Karpas-422 (cell line): ENCODE data around the gene KIR2DL3. TPM values are rescaled to one million over a fixed set of nuclear protein-coding genes. Genes with fewer than 3 reads are reported as not detected.
"Not testable (repeated sequence)": the region's sequence is repeated elsewhere in the genome, so short reads cannot be mapped to it uniquely, and the experiment has no call there.

Experiments used
- DNase-seq: peaks from one replicate; pipeline ENCODE4 v3.0.0-alpha.2; 2015
- H2AFZ ChIP-seq: fragments of 200-600 bp; sonication (generic); 2 replicates; pipeline ENCODE4 v1.6.1; 2014; ENCODE audit warnings: antibody characterized with exemption, low read length, mixed read lengths
- H3K27ac ChIP-seq: fragments of 200-600 bp; sonication (generic); 2 replicates; pipeline ENCODE4 v1.5.1; 2014; ENCODE audit warnings: mild to moderate bottlenecking, low read length, moderate library complexity
- H3K27me3 ChIP-seq: fragments of 200-600 bp; sonication (generic); 2 replicates; pipeline ENCODE4 v1.6.1; 2014; ENCODE audit warnings: low read length, mixed read lengths
- H3K36me3 ChIP-seq: fragments of 200-600 bp; sonication (generic); 2 replicates; pipeline ENCODE4 v1.6.1; 2014; ENCODE audit warnings: low read length, mixed read lengths; ENCODE audit not compliant: insufficient read depth
- H3K4me1 ChIP-seq: fragments of 200-600 bp; sonication (generic); 2 replicates; pipeline ENCODE4 v1.6.1; 2014; ENCODE audit warnings: mild to moderate bottlenecking, low read length, mixed read lengths
- H3K4me2 ChIP-seq: fragments of 200-600 bp; sonication (generic); 2 replicates; pipeline ENCODE4 v1.6.1; 2014; ENCODE audit warnings: low read length, low read depth, mild to moderate bottlenecking; ENCODE audit not compliant: poor library complexity, severe bottlenecking
- H3K4me3 ChIP-seq: fragments of 200-600 bp; sonication (generic); 2 replicates; pipeline ENCODE4 v1.5.1; 2014; ENCODE audit warnings: mild to moderate bottlenecking, antibody characterized with exemption, low read length, mixed read lengths
- H3K79me2 ChIP-seq: fragments of 200-600 bp; sonication (generic); 2 replicates; pipeline ENCODE4 v1.6.1; 2014; ENCODE audit warnings: mild to moderate bottlenecking, low read length, mixed read lengths
- H3K9ac ChIP-seq: fragments of 200-600 bp; sonication (generic); 2 replicates; pipeline ENCODE4 v1.6.0; 2014; ENCODE audit warnings: low read length
- H3K9me2 ChIP-seq: fragments of 200-600 bp; sonication (generic), shearing (Covaris generic); replicated peaks from 2 replicates; pipeline ENCODE4 v1.6.0; 2014; ENCODE audit warnings: mild to moderate bottlenecking, low read length, moderate library complexity; ENCODE audit not compliant: insufficient read depth
- H3K9me3 ChIP-seq: fragments of 300-700, 200-600 bp; sonication (generic); 2 replicates; pipeline ENCODE4 v1.6.1; 2014; ENCODE audit warnings: low read length, mixed read lengths
- H4K20me1 ChIP-seq: fragments of 200-600 bp; sonication (generic); 2 replicates; pipeline ENCODE4 v1.6.1; 2014; ENCODE audit warnings: mild to moderate bottlenecking, antibody characterized with exemption, low read length, low read depth; ENCODE audit not compliant: insufficient read depth
- total RNA-seq: library from RNA; depleted of rRNA; stranded (reverse); fragments of >200 nt; shearing (Covaris generic); gene quantifications from 2 replicates; pipeline ENCODE4 v1.2.3, GENCODE V29; 2014; ENCODE audit warnings: low replicate concordance; rRNA removed

Gene KIR2DL3
- total RNA-seq: not detected in 2 replicates

DNA sequence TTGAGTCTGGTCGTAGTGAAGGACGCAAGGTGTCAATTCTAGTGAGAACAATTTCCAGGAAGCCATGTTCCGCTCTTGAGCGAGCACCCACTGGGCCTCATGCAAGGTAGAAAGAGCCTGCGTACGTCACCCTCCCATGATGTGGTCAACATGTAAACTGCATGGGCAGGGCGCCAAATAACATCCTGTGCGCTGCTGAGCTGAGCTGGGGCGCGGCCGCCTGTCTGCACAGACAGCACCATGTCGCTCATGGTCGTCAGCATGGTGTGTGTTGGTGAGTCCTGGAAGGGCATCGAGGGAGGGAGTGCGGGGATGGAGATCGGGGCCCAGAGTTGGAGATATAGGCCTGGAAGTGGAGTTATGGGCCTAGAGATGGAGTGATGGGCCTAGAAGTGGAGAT lies at the start of gene KIR2DL3:
Gene KIR2DL3 (plus strand): TSS at position 208 of the 400 bp plus-strand sequence. CDS start 33 bp downstream, at position 241.
- not testable (repeated sequence) for H3K36me3 ChIP-seq, H3K9me3 ChIP-seq, H3K9ac ChIP-seq, H3K79me2 ChIP-seq, H3K9me2 ChIP-seq, H3K27ac ChIP-seq, DNase-seq, H3K4me3 ChIP-seq, H3K27me3 ChIP-seq, H3K4me2 ChIP-seq, H2AFZ ChIP-seq, H4K20me1 ChIP-seq, H3K4me1 ChIP-seq

DNA sequence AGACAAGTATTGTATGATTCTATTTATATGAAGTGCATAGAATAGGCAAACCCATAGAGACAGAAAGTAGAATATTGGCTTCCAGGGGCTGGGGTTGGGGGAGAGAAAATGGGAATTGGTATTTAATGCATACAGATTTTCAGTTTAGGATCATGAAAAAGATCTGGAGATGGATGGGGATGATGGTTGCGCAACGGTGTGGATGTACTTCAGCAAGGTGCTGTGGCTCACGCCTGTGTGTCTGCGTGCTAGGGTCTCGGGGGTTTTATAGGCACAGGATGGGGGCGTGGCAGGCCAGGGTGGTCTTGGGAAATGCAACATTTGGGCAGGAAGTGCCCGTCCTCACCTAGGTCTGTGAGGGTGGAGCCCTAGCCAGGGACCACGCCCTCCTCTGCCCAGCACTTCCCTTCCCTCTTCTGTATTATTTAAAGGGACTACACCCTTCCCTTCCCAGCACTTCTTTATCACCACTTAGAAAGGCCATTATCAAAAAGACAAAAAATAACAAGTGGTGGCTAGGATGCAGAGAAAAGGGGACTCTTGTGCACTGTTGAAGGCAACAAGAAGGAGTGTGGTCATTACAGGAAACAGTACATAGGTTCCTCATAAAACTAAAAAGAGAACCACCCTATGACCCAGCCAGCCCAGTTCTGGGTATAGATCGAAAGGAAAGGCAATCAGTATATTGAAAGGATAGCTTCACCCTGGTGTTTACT lies 46.6 kb upstream of the KIR2DL3 start:
- Histone ChIP-seq H3K79me2 (no peaks in the 10 kb centered on the region), H3K9ac (no peak overlapping the region), H3K4me1 (no peaks in the 10 kb centered on the region), H2AFZ (no peak overlapping the region), H3K4me3 (no peak overlapping the region), H3K9me2 (no peaks in the 10 kb centered on the region), H4K20me1 (no peaks in the 10 kb centered on the region), H3K27ac (no peak overlapping the region), H3K36me3 (no peaks in the 10 kb centered on the region), H3K27me3 (no peaks in the 10 kb centered on the region), H3K4me2 (no peak overlapping the region), H3K9me3 (no peaks in the 10 kb centered on the region)
- no peak for DNase-seq

- Histone ChIP-seq H3K36me3 (no peaks in the 10 kb centered on the region), H3K9ac (no peak overlapping the region), H2AFZ (no peak overlapping the region), H3K27me3 (no peaks in the 10 kb centered on the region), H3K4me1 (no peaks in the 10 kb centered on the region), H3K9me3 (no peaks in the 10 kb centered on the region), H3K4me2 (no peak overlapping the region), H3K4me3 (no peak overlapping the region), H4K20me1 (no peaks in the 10 kb centered on the region), H3K27ac (no peak overlapping the region), H3K9me2 (no peaks in the 10 kb centered on the region), H3K79me2 (no peaks in the 10 kb centered on the region)
- DNase-seq: no peak
Measured at GRCh38 chr19:54692298-54692615, 46.1 kb upstream of the KIR2DL3 start.

- H3K9me2 ChIP-seq: no peaks in the 10 kb centered on the region
- H3K27ac ChIP-seq: no peak overlapping the region
- no peaks in the 10 kb centered on the region for H3K36me3 ChIP-seq
- no peaks in the 10 kb centered on the region for H3K9me3 ChIP-seq
- H3K9ac ChIP-seq: no peak overlapping the region
- no peak overlapping the region for H3K4me3 ChIP-seq
- H2AFZ ChIP-seq: no peak overlapping the region
- no peaks in the 10 kb centered on the region for H3K4me1 ChIP-seq
- H3K79me2 ChIP-seq: no peaks in the 10 kb centered on the region
- no peaks in the 10 kb centered on the region for H3K27me3 ChIP-seq
- DNase-seq: no peak
- no peaks in the 10 kb centered on the region for H4K20me1 ChIP-seq
- H3K4me2 ChIP-seq: no peak overlapping the region
Measured at GRCh38 chr19:54694648-54695047, 43.7 kb upstream of the KIR2DL3 start.

- H3K9ac ChIP-seq: no peak overlapping the region
- no peak overlapping the region for H2AFZ ChIP-seq
- no peak overlapping the region for H3K4me2 ChIP-seq
- no peak for DNase-seq
- H3K9me2 ChIP-seq: no peaks in the 10 kb centered on the region
- no peaks in the 10 kb centered on the region for H3K36me3 ChIP-seq
- no peaks in the 10 kb centered on the region for H3K79me2 ChIP-seq
- H3K27ac ChIP-seq: no peak overlapping the region
- H4K20me1 ChIP-seq: no peaks in the 10 kb centered on the region
- H3K27me3 ChIP-seq: no peaks in the 10 kb centered on the region
- H3K4me1 ChIP-seq: no peaks in the 10 kb centered on the region
- no peak overlapping the region for H3K4me3 ChIP-seq
- no peaks in the 10 kb centered on the region for H3K9me3 ChIP-seq
Measured at GRCh38 chr19:54696117-54696548, 42.2 kb upstream of the KIR2DL3 start.

DNA sequence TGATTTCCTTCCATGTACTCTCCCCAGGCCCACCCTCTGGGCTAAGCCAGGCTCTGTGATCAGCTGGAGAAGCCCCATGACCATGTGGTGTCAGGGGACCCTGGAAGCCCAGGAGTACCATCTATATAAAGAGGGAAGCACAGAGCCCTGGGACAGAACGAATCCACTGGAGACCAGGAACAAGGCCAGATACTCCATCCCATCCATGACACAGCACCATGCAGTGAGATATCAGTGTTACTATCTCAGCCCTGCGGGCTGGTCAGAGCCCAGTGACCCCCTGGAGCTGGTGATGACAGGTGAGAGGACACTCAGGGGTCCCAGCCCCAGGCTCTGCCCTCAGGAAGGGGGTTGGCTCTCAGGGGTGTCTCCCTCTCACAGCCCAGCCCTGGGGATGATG lies 41.5 kb upstream of the KIR2DL3 start:
- Histone ChIP-seq H2AFZ (no peak overlapping the region), H4K20me1 (no peaks in the 10 kb centered on the region), H3K4me3 (no peak overlapping the region), H3K4me1 (no peaks in the 10 kb centered on the region), H3K27me3 (no peaks in the 10 kb centered on the region), H3K4me2 (no peak overlapping the region), H3K9ac (no peak overlapping the region), H3K9me3 (no peaks in the 10 kb centered on the region), H3K9me2 (no peaks in the 10 kb centered on the region), H3K79me2 (no peaks in the 10 kb centered on the region), H3K36me3 (no peaks in the 10 kb centered on the region), H3K27ac (no peak overlapping the region)
- no peak for DNase-seq

DNA sequence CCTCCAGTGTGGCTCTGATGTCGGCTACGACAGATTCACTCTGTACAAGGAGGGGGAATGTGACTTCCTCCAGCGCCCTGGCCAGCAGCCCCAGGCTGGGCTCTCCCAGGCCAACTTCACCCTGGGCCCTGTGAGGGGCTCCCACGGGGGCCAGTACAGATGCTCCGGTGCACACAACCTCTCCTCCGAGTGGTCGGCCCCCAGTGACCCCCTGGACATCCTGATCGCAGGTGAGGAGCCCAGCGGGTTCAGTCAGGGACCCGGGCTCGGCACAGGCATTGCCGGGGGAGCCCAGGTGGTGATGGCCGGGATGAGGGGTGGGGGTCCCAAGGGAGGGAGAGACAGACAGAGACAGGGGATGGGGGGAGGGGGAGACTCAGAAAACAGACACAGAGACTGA lies 40.6 kb upstream of the KIR2DL3 start:
- H3K9me2 ChIP-seq, H4K20me1 ChIP-seq, H3K9me3 ChIP-seq, H3K27ac ChIP-seq, H3K36me3 ChIP-seq, H3K4me1 ChIP-seq, H3K27me3 ChIP-seq, H3K9ac ChIP-seq, H2AFZ ChIP-seq, H3K4me3 ChIP-seq, H3K4me2 ChIP-seq, H3K79me2 ChIP-seq, DNase-seq: not testable (repeated sequence)

- Histone ChIP-seq H4K20me1 (no peaks in the 10 kb centered on the region), H2AFZ (no peak overlapping the region), H3K9me3 (no peaks in the 10 kb centered on the region), H3K27me3 (no peaks in the 10 kb centered on the region), H3K36me3 (no peaks in the 10 kb centered on the region), H3K4me3 (no peak overlapping the region), H3K9me2 (no peaks in the 10 kb centered on the region), H3K4me2 (no peak overlapping the region), H3K27ac (no peak overlapping the region), H3K79me2 (no peaks in the 10 kb centered on the region), H3K9ac (no peak overlapping the region), H3K4me1 (no peaks in the 10 kb centered on the region)
- DNase-seq: no peak
Measured at GRCh38 chr19:54704928-54705327, 33.4 kb upstream of the KIR2DL3 start.
